HEK293 (cell line): ENCODE results near the gene BICC1.

Experiments used
- CTCF ChIA-PET: fragments of 350-600 bp; formaldehyde crosslinking; extraction: SDS; loops from one replicate; lab custom pipeline; 2021; ENCODE audit warnings: antibody characterized with exemption; lab: Yijun Ruan, JAX
- POLR2A ChIA-PET: fragments of 300-600 bp; formaldehyde crosslinking; extraction: SDS; loops from one replicate; lab custom pipeline; 2020; ENCODE audit warnings: antibody characterized with exemption, inconsistent platforms; lab: Yijun Ruan, JAX
- H3K27ac ChIP-seq: fragments of 200-500 bp; sonication (Bioruptor generic); 2 replicates; pipeline ENCODE4 v1.5.1; 2014; ENCODE audit warnings: low read depth, low read length, control low read depth, inconsistent platforms; ENCODE audit errors: extremely low read depth
- H3K36me3 ChIP-seq, 2 experiments: fragments of 200-500 bp in 1 of 2; sonication (Bioruptor generic) in 1 of 2; 1 replicate in 1 of 2; 2 replicates in 1 of 2; pipeline ENCODE4 v1.5.1; 2014 to 2017; ENCODE audit warnings: inconsistent platforms in 2 of 2, low read length in 2 of 2; ENCODE audit not compliant: control insufficient read depth in 2 of 2, insufficient read depth in 1 of 2
- H3K4me1 ChIP-seq: fragments of 200-500 bp; sonication (Bioruptor generic); 2 replicates; pipeline ENCODE4 v1.5.1; 2014; ENCODE audit warnings: mild to moderate bottlenecking, low read length, inconsistent platforms; ENCODE audit not compliant: control insufficient read depth, insufficient read depth
- H3K4me3 ChIP-seq: 2 replicates; pipeline ENCODE4 v1.5.1; 2011; ENCODE audit warnings: low read depth, mild to moderate bottlenecking, control low read depth, low read length, moderate library complexity
- H3K9me3 ChIP-seq: fragments of 200-500 bp; sonication (Bioruptor generic); 2 replicates; pipeline ENCODE4 v1.5.1; 2014; ENCODE audit warnings: low read depth, low read length, inconsistent platforms; ENCODE audit not compliant: control insufficient read depth, insufficient read depth
- KLF16 ChIP-seq: fragments of 450-650 bp; formaldehyde crosslinking; IDR thresholded peaks from 2 replicates; pipeline ENCODE4 v1.5.1; 2017; ENCODE audit warnings: missing biosample characterization, missing genetic modification characterization
- YY2 ChIP-seq: fragments of 450-650 bp; formaldehyde crosslinking; IDR thresholded peaks from 2 replicates; pipeline ENCODE4 v1.5.1; 2016; ENCODE audit warnings: missing biosample characterization, missing genetic modification characterization
- ZNF121 ChIP-seq: fragments of 450-650 bp; formaldehyde crosslinking; IDR thresholded peaks from 2 replicates; pipeline ENCODE4 v1.5.1; 2016; ENCODE audit warnings: missing biosample characterization, missing genetic modification characterization
- ZNF140 ChIP-seq: fragments of 450-650 bp; formaldehyde crosslinking; IDR thresholded peaks from 2 replicates; pipeline ENCODE4 v1.5.1; 2016; ENCODE audit warnings: missing biosample characterization, missing genetic modification characterization
- ZNF335 ChIP-seq: fragments of 450-650 bp; formaldehyde crosslinking; conservative IDR thresholded peaks from 2 replicates; pipeline ENCODE4 v1.5.1; 2016; ENCODE audit warnings: missing biosample characterization, missing genetic modification characterization
- ZNF558 ChIP-seq: fragments of 450-650 bp; formaldehyde crosslinking; IDR thresholded peaks from 2 replicates; pipeline ENCODE4 v1.5.1; 2016; ENCODE audit warnings: missing biosample characterization, missing genetic modification characterization
- ZNF571 ChIP-seq: fragments of 450-650 bp; formaldehyde crosslinking; IDR thresholded peaks from 2 replicates; pipeline ENCODE4 v1.5.0; 2017; ENCODE audit warnings: missing biosample characterization, missing genetic modification characterization
- ZNF626 ChIP-seq: fragments of 450-650 bp; sonication (Bioruptor Pico); formaldehyde crosslinking; IDR thresholded peaks from 2 replicates; pipeline ENCODE4 v1.5.1; 2018; ENCODE audit warnings: missing biosample characterization, missing genetic modification characterization, inconsistent platforms
- ZNF843 ChIP-seq: fragments of 450-650 bp; formaldehyde crosslinking; IDR thresholded peaks from 2 replicates; pipeline ENCODE4 v1.5.1; 2016; ENCODE audit warnings: missing biosample characterization, missing genetic modification characterization
- TF ChIP-seq, protein P1 (sequence below): fragments of 450-650 bp; formaldehyde crosslinking; IDR thresholded peaks from 2 replicates; pipeline ENCODE4 v1.5.1; 2016; ENCODE audit warnings: missing biosample characterization, missing genetic modification characterization, borderline replicate concordance
- TF ChIP-seq, protein P2 (sequence below): fragments of 450-650 bp; formaldehyde crosslinking; IDR thresholded peaks from 2 replicates; pipeline ENCODE4 v1.5.1; 2016; ENCODE audit warnings: missing biosample characterization, missing genetic modification characterization
- TF ChIP-seq, protein P3 (sequence below): fragments of 450-650 bp; formaldehyde crosslinking; IDR thresholded peaks from 2 replicates; pipeline ENCODE4 v1.5.1; 2016; ENCODE audit warnings: missing biosample characterization, missing genetic modification characterization
- TF ChIP-seq, protein P4 (sequence below): fragments of 450-650 bp; formaldehyde crosslinking; IDR thresholded peaks from 2 replicates; pipeline ENCODE4 v1.5.1; 2017; ENCODE audit warnings: missing biosample characterization, missing genetic modification characterization
- TF ChIP-seq, protein P5 (sequence below): fragments of 450-650 bp; formaldehyde crosslinking; IDR thresholded peaks from 2 replicates; pipeline ENCODE4 v1.5.1; 2016; ENCODE audit warnings: missing biosample characterization, missing genetic modification characterization

BICC1 gene

DNA sequence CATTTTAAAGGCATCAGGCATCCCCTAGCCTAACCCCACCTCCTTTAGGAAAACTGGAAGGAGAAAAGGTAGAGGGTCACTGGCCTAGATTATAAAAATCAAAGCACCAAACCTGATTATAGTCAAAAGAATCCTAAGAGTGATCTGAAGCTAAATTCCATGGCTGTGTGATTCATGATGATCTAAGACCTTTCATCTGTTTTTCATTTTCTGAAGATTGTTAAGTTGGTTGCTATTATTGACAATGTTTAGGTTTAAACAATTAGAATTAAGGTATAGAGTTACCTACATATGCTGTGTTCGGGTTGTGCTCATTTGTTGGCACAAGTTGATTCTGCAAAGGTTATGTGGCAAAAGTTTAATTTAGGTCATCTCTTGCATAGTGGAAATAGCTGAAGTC lies 148.7 kb downstream of the BICC1 start (continued):
- TF ChIP-seq, protein P1, sequence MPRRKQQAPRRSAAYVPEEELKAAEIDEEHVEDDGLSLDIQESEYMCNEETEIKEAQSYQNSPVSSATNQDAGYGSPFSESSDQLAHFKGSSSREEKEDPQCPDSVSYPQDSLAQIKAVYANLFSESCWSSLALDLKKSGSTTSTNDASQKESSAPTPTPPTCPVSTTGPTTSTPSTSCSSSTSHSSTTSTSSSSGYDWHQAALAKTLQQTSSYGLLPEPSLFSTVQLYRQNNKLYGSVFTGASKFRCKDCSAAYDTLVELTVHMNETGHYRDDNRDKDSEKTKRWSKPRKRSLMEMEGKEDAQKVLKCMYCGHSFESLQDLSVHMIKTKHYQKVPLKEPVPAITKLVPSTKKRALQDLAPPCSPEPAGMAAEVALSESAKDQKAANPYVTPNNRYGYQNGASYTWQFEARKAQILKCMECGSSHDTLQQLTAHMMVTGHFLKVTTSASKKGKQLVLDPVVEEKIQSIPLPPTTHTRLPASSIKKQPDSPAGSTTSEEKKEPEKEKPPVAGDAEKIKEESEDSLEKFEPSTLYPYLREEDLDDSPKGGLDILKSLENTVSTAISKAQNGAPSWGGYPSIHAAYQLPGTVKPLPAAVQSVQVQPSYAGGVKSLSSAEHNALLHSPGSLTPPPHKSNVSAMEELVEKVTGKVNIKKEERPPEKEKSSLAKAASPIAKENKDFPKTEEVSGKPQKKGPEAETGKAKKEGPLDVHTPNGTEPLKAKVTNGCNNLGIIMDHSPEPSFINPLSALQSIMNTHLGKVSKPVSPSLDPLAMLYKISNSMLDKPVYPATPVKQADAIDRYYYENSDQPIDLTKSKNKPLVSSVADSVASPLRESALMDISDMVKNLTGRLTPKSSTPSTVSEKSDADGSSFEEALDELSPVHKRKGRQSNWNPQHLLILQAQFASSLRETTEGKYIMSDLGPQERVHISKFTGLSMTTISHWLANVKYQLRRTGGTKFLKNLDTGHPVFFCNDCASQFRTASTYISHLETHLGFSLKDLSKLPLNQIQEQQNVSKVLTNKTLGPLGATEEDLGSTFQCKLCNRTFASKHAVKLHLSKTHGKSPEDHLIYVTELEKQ = no peak
- TF ChIP-seq ZNF121 (tag by site-specific recombination) (no peak), ZNF626 (tag by site-specific recombination) (no peak), ZNF335 (tag by site-specific recombination) (no peak)

DNA sequence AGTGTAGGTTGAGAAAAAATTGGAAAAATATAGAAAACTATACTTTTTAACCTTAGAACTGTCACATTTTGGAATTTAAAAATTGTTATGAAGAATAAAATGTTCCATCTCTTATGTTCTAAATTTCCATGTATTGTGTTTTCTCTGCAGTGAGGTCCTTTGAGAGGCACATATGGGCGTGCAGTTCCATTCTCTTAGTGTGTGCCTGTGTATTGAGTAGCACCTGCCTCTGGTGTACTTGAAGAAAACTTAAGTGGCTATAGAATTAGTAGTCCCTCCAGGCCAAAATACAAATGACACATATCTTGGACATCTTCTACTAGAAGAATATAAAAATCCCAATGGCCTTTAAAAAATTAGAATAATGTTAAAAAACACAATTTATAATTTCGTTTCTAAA lies 149.2 kb downstream of the BICC1 start:
- Histone ChIP-seq H3K27ac (no peak overlapping the region), H3K4me3 (no peak overlapping the region), H3K4me1 (no peaks in the 10 kb centered on the region), H3K36me3 (no peaks in the 10 kb centered on the region), H3K9me3 (no peaks in the 10 kb centered on the region)
- no peak for TF ChIP-seq ZNF558 (tag by site-specific recombination)
- TF ChIP-seq KLF16 (tag by site-specific recombination) = no peak
- TF ChIP-seq, protein P2, sequence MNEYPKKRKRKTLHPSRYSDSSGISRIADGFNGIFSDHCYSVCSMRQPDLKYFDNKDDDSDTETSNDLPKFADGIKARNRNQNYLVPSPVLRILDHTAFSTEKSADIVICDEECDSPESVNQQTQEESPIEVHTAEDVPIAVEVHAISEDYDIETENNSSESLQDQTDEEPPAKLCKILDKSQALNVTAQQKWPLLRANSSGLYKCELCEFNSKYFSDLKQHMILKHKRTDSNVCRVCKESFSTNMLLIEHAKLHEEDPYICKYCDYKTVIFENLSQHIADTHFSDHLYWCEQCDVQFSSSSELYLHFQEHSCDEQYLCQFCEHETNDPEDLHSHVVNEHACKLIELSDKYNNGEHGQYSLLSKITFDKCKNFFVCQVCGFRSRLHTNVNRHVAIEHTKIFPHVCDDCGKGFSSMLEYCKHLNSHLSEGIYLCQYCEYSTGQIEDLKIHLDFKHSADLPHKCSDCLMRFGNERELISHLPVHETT (tag by site-specific recombination) = no peak
- TF ChIP-seq ZNF140 (tag by site-specific recombination) = no peak
- no peak for TF ChIP-seq ZNF571 (tag by site-specific recombination)
- TF ChIP-seq ZNF843 (tag by site-specific recombination) = no peak
- TF ChIP-seq, protein P3, sequence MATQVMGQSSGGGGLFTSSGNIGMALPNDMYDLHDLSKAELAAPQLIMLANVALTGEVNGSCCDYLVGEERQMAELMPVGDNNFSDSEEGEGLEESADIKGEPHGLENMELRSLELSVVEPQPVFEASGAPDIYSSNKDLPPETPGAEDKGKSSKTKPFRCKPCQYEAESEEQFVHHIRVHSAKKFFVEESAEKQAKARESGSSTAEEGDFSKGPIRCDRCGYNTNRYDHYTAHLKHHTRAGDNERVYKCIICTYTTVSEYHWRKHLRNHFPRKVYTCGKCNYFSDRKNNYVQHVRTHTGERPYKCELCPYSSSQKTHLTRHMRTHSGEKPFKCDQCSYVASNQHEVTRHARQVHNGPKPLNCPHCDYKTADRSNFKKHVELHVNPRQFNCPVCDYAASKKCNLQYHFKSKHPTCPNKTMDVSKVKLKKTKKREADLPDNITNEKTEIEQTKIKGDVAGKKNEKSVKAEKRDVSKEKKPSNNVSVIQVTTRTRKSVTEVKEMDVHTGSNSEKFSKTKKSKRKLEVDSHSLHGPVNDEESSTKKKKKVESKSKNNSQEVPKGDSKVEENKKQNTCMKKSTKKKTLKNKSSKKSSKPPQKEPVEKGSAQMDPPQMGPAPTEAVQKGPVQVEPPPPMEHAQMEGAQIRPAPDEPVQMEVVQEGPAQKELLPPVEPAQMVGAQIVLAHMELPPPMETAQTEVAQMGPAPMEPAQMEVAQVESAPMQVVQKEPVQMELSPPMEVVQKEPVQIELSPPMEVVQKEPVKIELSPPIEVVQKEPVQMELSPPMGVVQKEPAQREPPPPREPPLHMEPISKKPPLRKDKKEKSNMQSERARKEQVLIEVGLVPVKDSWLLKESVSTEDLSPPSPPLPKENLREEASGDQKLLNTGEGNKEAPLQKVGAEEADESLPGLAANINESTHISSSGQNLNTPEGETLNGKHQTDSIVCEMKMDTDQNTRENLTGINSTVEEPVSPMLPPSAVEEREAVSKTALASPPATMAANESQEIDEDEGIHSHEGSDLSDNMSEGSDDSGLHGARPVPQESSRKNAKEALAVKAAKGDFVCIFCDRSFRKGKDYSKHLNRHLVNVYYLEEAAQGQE (tag by site-specific recombination) = no peak
- TF ChIP-seq YY2 (tag by site-specific recombination) = no peak
- TF ChIP-seq, protein P4, sequence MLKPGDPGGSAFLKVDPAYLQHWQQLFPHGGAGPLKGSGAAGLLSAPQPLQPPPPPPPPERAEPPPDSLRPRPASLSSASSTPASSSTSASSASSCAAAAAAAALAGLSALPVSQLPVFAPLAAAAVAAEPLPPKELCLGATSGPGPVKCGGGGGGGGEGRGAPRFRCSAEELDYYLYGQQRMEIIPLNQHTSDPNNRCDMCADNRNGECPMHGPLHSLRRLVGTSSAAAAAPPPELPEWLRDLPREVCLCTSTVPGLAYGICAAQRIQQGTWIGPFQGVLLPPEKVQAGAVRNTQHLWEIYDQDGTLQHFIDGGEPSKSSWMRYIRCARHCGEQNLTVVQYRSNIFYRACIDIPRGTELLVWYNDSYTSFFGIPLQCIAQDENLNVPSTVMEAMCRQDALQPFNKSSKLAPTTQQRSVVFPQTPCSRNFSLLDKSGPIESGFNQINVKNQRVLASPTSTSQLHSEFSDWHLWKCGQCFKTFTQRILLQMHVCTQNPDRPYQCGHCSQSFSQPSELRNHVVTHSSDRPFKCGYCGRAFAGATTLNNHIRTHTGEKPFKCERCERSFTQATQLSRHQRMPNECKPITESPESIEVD = no peak
- TF ChIP-seq, protein P5, sequence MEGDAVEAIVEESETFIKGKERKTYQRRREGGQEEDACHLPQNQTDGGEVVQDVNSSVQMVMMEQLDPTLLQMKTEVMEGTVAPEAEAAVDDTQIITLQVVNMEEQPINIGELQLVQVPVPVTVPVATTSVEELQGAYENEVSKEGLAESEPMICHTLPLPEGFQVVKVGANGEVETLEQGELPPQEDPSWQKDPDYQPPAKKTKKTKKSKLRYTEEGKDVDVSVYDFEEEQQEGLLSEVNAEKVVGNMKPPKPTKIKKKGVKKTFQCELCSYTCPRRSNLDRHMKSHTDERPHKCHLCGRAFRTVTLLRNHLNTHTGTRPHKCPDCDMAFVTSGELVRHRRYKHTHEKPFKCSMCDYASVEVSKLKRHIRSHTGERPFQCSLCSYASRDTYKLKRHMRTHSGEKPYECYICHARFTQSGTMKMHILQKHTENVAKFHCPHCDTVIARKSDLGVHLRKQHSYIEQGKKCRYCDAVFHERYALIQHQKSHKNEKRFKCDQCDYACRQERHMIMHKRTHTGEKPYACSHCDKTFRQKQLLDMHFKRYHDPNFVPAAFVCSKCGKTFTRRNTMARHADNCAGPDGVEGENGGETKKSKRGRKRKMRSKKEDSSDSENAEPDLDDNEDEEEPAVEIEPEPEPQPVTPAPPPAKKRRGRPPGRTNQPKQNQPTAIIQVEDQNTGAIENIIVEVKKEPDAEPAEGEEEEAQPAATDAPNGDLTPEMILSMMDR (tag by site-specific recombination) = no peak
- ChIA-PET POLR2A (no interaction called here), CTCF (interaction anchor here (0.7 to 1.5 kb wide), 2 partner anchors 131 to 230 kb away, joined by 3 read pairs; no protein-coding TSS in a partner anchor)
